Measurements from ENCODE around the gene CASQ2. TPM values are rescaled to one million over a fixed set of nuclear protein-coding genes. Genes with fewer than 3 reads are reported as not detected.

The CASQ2 gene
- total and polyA plus RNA-seq, 8 donors, result 0.32 to 4.8 (median 0.65) TPM

DNA sequence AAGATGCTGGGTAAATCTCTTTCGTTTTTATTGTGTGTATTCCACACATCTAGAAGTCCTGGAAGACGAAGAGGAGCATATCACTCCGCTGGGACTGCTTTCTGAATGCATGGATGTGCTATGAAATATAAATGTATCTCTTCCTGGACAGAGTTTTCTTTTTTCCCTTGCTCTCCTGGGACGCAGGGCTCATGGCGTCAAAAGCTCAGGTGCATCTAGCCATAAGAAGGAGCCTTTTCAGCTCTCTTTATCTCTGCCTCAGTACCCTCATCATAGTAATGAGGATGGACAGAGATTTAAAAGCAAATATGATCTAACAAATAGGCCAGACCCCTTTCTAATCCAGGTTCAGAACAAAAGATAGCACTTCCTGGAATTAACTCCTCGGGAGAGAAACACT lies 27.5 kb upstream of the CASQ2 start:
- ATAC-seq (no peak), DNase-seq (no peak)
- Histone ChIP-seq H3K27me3 (peaks cover 0 to 22% of the 10 kb centered on the region in 2 donors), H3K4me1 (no peaks in the 10 kb centered on the region), H3K4me3 (no peak overlapping the region), H3K36me3 (no peaks in the 10 kb centered on the region), H3K9me3 (no peaks in the 10 kb centered on the region), H3K27ac (no peak overlapping the region)
- TF ChIP-seq, protein P1, sequence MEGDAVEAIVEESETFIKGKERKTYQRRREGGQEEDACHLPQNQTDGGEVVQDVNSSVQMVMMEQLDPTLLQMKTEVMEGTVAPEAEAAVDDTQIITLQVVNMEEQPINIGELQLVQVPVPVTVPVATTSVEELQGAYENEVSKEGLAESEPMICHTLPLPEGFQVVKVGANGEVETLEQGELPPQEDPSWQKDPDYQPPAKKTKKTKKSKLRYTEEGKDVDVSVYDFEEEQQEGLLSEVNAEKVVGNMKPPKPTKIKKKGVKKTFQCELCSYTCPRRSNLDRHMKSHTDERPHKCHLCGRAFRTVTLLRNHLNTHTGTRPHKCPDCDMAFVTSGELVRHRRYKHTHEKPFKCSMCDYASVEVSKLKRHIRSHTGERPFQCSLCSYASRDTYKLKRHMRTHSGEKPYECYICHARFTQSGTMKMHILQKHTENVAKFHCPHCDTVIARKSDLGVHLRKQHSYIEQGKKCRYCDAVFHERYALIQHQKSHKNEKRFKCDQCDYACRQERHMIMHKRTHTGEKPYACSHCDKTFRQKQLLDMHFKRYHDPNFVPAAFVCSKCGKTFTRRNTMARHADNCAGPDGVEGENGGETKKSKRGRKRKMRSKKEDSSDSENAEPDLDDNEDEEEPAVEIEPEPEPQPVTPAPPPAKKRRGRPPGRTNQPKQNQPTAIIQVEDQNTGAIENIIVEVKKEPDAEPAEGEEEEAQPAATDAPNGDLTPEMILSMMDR (IDR thresholded peaks at IDR 0.05), result no peak
- intact Hi-C loops (cut with DNase I), result no loop called here

DNA sequence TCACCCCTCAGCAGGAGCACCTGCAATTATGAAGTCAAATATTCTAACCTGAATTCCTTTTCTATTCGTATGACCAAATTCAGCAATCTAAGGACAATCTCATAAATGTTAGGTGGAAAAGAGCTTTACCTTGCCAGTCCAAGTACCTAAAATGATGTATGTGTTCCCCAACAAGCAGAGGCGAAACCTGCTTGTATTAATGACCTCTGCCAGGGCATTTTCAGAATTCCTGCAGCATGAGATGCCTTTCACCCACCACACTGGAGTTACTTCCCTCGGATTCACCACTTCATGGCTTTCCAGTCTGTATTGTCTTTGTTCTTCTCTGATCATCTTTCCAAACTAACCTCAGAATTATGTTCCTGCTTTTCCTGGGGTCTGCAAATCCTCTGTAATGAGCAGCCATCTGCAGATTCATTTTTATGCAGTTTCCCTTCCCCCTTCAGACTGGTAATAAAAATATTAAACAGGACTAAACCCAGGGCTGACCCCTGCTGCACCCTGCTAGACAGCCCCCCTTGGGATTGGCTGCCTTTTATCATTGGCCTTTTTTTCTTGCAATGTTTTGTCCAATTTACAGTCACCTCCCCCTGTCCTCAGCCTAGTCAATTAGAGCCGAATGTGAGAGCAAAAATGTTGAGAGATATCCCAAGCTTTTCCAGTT lies 26.6 kb upstream of the CASQ2 start:
- Histone ChIP-seq H3K4me1 (no peaks in the 10 kb centered on the region), H3K36me3 (no peaks in the 10 kb centered on the region), H3K27me3 (peaks cover 0 to 22% of the 10 kb centered on the region in 2 donors), H3K4me3 (no peak overlapping the region), H3K27ac (no peak overlapping the region), H3K9me3 (no peaks in the 10 kb centered on the region)
- DNase-seq (no peak), ATAC-seq (no peak)
- TF ChIP-seq, protein P1 (IDR thresholded peaks at IDR 0.05), result no peak
- intact Hi-C loops (cut with DNase I), result no loop called here

DNA sequence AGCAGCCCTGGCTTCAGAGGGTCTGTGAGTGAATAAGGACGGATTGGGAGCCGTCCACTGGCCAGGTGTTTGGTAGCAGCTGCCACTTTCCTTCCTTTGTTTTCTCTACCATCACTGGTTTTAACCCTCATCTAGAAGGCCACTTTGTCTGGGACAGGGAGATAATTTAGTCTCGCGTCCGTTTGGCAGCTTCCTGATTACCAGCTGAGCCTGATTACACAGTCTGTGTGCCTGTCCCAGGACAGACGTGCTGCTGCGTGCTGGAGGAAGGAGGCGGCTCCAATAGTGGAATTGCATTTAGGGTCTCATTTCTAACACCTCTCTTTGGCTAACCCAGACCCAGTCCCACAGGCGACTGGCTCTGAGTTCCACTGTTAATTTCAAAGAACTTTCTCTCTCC lies 24.6 kb upstream of the CASQ2 start:
- ATAC-seq, result no peak

DNA sequence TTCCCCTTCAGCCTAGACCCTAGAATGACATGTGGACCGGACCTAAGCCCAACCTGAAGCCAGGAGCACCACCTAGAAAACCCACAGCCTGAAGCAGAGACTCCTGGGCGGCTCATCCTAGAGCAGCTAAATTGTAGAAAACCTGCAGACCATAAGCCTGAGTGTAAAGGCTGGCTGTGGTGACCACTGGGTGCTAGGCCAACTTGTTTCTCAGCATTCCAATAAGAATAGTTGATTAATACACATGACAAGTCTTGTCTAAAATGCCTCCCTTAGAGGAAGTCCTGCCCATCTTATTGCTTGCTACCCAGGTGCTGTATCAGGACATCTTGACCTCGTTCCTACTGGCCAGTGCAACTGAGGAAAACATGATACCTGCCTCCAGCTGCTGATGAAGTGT lies 23.3 kb upstream of the CASQ2 start:
- intact Hi-C loops (cut with DNase I), result no loop called here
- H3K4me3 ChIP-seq, result no peak overlapping the region
- H3K36me3 ChIP-seq, result no peaks in the 10 kb centered on the region
- TF ChIP-seq, protein P1 (IDR thresholded peaks at IDR 0.05), result no peak
- peaks cover 0 to 22% of the 10 kb centered on the region in 2 donors for H3K27me3 ChIP-seq
- H3K9me3 ChIP-seq, result no peaks in the 10 kb centered on the region
- ATAC-seq (no peak), DNase-seq (no peak)
- no peaks in the 10 kb centered on the region for H3K4me1 ChIP-seq
- no peak overlapping the region for H3K27ac ChIP-seq

More for the DNA sequence above, 24.6 kb upstream of the CASQ2 start:
- H3K4me1 ChIP-seq, result no peaks in the 10 kb centered on the region
- H3K27ac ChIP-seq, result no peak overlapping the region
- H3K9me3 ChIP-seq, result no peaks in the 10 kb centered on the region
- intact Hi-C loops (cut with DNase I), result no loop called here
- DNase-seq, result no peak
- H3K36me3 ChIP-seq, result no peaks in the 10 kb centered on the region
- no peak overlapping the region for H3K4me3 ChIP-seq
- TF ChIP-seq, protein P1 (IDR thresholded peaks at IDR 0.05), result no peak
- H3K27me3 ChIP-seq, result peaks cover 0 to 22% of the 10 kb centered on the region in 2 donors

DNA sequence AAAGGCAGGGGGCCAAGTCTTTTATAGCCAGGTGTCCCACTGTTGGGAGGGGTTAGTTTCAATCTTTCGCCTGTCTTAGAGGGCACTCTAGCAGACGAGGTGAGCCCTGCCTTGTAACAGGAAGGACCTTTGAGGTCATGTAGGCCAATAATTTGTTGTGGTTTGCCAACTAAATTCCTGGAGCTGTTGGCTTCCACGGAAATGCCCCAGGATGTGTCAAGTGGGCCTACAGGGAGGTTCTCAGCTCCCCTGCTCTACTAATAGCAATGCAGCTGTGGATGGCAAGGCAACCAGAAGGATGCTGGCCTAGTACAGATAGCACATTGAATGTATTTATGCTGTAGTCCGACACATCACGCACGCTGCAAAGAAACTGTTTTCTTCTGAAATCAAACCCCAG lies 22.3 kb upstream of the CASQ2 start:
- peaks cover 0 to 22% of the 10 kb centered on the region in 2 donors for H3K27me3 ChIP-seq
- H3K36me3 ChIP-seq, result no peaks in the 10 kb centered on the region
- no peaks in the 10 kb centered on the region for H3K9me3 ChIP-seq
- no peak for DNase-seq
- no peak for ATAC-seq
- TF ChIP-seq, protein P1 (IDR thresholded peaks at IDR 0.05), result no peak
- no peak overlapping the region for H3K27ac ChIP-seq
- H3K4me3 ChIP-seq, result no peak overlapping the region
- intact Hi-C loops (cut with DNase I), result no loop called here
- no peaks in the 10 kb centered on the region for H3K4me1 ChIP-seq
